ENCODE results near the gene CCDC148.
"Not testable (repeated sequence)": the region's sequence is repeated elsewhere in the genome, so short reads cannot be mapped to it uniquely, and the experiment has no call there.

The CCDC148 gene

GRCh38 chr2:158481116-158481515 is 24.6 kb upstream of the CCDC148 start:
- DNase-seq: no peak

- no peak for DNase-seq
These were observed 22.3 kb upstream of the CCDC148 start for GRCh38 chr2:158478816-158479215.

DNA sequence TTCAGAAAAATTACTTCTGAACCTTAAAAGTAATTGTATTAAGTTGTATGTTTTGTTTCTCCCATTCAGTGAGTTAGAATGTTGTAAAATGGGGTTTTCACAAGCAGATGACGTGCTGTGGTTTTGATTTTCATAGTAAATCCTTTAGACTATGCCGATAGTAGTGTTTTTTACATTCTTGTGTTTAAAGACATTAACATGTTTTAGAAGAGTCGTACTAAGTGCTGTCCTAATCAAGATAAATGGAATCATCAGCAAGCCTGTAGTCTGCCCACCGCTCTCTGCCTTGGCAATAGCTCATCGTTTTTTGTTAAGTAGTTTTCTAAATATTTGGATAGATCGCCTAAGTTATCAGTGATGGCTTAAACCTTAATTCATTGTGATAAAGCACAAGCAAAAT is 21.7 kb upstream of the CCDC148 start:
- no peak for DNase-seq

- DNase-seq: no peak
These were observed 20.6 kb upstream of the CCDC148 start for GRCh38 chr2:158477202-158477601.

DNA sequence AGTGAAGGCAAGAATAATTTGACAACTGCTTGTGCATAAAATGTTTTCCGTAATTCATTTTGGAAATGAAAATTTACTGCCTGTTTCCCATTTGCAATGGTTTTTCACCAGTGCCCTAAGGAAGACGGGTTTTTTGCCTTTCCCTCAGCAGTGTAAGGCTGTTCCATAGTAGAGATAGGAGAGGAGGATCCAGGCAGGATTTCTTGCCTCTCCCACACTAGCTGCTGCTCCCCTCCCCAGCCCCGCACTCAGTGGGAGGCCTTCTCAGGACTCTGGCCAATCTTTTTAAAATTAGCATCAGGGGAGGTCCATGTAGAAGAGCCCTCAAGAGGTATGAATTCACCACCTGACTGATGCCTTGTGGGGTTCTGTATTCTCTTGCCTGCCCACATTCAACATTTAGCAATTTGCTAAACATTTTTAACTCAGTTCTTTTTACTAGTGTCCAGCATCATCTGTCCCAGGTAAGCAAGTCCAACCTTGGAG is 18.0 kb upstream of the CCDC148 start:
- not testable (repeated sequence) for DNase-seq

DNA sequence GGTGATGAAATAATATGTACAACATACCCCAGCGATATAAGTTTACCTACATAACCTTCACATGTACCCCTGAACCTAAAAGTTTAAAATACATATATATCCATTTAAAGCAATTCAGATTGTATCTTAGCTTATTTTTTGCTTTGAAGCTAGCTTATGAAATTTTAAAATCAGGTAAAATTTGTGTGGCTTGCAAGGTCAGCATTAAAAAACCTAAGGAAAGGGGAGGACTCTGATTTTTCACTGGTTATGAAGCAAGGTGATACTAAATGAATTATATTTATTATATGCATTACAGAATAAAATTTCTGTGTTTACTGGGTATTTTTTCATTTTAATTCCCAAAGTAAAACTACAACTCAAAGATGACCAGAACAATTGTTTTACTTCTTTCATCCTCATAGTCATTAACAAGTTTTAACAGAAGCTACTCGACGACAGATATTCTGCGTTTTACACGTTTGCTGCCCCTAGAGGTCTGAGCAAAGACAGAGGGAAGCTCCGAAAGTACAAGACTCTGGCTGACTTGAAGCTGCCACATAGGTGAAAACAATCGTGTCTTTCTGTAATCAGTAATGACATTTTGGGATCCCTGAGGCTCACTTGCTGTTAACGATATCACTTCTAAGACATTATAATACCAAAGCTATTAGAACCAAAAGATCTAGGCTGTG is 17.3 kb upstream of the CCDC148 start:
- DNase-seq: no peak

DNA sequence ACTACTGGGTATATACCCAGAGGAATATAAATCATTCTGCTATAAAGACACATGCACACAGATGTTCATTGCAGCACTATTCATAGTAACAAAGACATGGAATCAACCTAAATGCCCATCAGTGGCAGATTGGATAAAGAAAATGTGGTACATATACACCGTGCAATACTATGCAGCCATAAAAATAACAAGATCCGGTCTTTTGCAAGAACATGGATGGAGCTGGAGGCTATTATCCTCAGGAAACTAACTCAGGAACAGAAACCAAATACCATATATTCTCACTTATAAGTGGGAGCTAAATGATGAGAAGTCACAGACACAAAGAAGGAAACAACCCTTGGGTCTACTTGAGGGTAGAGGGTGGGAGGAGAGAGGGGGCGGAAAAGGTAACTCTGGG is 16.7 kb upstream of the CCDC148 start:
- DNase-seq: not testable (repeated sequence)

DNA sequence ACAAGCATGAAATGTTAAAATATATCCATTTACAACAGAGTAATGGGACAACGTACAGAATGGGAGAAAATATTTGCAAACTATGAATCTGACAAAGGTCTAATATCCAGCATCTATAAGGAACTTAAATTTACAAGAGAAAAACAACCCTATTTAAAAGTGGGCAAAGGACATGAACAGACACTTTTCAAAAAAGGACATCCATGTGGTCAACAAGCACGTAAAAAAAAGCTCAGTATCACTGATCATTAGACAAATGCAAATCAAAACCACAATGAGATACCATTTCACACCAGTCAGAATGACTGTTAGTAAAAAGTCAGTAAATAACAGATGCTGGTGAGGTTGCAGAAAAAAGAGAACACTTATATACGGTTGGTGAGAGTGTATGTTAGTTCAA is 16.3 kb upstream of the CCDC148 start:
- DNase-seq: not testable (repeated sequence)

GRCh38 chr2:158467248-158467647 is 10.7 kb upstream of the CCDC148 start:
- peak; percentile 2 for DNase-seq

DNA sequence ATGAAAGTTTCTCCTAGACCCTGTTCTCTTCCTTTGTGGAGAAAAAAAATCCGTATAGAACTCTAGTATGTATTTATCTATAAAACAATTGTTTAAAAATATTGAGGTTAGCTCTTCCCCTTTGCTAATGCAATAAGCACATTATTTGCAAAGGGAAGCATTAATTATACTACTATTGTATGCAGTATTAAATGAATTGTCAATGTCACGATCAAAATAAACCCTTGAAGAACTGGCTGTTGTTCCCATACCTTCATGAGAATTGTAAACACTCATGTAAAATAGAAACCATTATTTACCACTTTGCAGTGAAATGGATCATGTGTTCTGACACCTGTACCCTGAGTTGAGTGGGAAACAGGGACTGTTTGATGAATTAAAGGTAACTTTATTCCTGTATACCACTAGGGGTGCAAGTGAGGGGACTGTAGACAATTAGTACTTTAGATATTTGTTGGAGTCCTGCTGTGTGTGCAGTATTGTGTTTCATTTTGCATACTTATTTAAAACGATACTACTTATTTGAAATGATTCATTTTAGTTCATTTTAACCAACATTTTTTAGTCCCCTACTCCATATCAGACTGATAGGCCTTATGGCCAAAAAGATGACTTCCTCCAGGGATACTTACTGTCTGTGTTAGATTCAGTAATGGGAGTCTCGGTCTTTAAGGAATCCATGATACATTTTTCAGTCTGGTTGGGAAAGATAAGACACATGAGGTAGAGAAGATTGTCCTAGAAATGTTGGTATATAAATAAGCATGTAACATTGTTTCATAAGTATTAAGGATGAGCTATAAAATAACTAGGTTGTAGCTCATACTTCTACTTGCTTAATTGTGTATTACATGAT is 8.1 kb upstream of the CCDC148 start:
- no peak for DNase-seq

DNA sequence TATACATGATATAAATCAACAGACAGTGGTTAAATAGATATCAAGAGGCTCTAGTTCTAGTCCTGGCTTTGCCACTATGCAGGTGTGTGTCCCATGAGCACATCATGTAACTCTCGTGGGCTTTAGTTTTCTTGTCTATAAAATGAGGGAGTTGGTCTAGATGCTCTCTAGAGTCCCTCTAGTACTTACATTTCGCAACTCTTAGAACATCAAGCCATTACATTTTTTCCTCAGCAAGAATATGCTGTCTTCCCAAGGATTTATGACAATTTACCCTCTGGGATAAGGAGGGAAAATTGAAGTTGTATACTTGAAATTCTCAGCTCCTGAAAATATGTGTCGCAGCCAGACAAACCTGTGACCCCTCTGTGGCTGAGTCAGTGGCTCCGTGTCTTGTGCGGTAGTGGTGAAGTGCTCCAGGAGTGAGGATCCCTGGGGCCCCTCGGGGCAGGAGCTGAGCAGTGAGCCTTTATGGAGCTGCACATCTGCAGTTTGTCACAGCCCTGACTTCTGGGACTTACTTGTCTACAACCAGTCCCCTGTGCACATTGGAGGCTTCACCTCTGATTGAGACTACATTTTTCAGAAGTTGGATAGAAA is 7.0 kb upstream of the CCDC148 start:
- DNase-seq: no peak

GRCh38 chr2:158460632-158461297 is 4.2 kb upstream of the CCDC148 start:
- DNase-seq: no peak

DNA sequence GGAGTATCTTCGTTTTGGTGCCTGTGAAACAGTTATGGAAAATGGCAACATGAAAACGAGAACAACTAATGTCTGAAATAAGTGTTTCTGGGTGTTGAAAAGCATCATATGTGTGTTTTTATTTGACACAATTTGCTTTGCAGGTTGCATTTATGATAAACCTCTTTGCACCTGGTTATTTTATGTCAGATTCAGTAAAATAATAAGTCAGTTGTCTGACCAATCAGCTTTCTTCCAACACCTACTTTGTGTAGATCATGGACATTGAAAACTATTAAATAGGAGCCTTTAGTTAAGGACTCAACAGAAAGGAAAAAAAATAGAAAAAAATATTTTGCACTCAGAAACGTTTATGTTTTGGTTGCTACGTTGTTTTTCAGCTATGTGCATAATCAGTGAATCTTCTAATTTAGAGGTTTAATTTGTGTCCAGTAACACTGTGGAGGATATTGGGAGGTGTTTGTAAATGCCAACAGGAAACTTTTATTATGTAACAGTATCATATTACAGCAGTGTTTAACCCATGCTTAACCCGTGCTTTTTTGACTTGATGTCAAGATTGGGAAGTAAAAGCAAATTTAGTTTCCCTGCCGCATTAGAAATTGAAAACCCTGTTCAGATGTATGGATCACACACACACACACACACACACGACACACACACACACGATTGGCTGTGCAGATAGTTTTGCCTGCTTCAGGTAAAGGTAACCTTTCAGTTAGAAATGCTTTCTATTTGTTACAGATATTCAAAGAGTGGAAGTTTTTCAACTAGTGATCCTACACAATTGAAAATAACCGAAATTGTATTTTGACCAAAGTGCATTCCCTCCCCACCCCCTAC is 2.8 kb upstream of the CCDC148 start:
- no peak for DNase-seq

- DNase-seq: no peak
These were observed 2.0 kb upstream of the CCDC148 start for GRCh38 chr2:158458617-158458920.

GRCh38 chr2:158457826-158458616 is 1.5 kb upstream of the CCDC148 start:
- peak; percentile 46 for DNase-seq

- DNase-seq: peak; percentile 49
These were observed 706 bp upstream of the CCDC148 start for GRCh38 chr2:158457092-158457825.

GRCh38 chr2:158443606-158444005 is 12.9 kb downstream of the CCDC148 start:
- DNase-seq: no peak

DNA sequence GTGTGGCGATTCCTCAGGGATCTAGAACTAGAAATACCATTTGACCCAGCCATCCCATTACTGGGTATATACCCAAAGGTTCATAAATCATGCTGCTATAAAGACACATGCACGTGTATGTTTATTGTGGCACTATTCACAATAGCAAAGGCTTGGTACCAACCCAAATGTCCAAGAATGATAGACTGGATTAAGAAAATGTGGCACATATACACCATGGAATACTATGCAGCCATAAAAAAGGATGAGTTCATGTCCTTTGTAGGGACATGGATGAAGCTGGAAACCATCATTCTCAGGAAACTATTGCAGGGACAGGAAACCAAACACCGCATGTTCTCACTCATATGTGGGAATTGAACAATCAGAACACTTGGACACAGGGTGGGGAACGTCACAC is 17.5 kb downstream of the CCDC148 start:
- not testable (repeated sequence) for DNase-seq

DNA sequence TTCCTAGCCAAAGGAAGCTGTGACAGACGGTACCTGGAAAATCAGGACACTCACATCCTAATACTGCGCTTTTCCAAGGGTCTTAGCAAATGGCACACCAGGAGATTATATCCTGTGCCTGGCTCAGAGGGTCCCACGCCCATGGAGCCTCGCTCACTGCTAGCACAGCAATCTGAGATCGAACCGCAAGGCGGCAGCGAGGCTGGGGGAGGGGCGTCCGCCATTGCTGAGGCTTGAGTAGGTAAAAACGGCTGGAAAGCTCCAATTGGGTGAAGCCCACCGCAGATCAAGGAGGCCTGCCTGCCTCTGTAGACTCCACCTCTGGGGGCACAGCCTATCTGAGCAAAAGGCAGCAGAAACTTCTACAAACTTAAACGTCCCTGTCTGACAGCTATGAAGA is 22.8 kb downstream of the CCDC148 start:
- DNase-seq: not testable (repeated sequence)

GRCh38 chr2:158432117-158432516 is 24.4 kb downstream of the CCDC148 start:
- DNase-seq: no peak

GRCh38 chr2:158414538-158414937 is 42.0 kb downstream of the CCDC148 start:
- no peak for DNase-seq

Data from stimulated activated CD4-positive, alpha-beta T cell treated with anti-CD3 and anti-CD28 coated beads, Interleukin-1b, Interleukin-23, amount 100 ng/mL, for 48 hours (primary cell).